Tibial nerve (tissue), 4 donors: Measurements from ENCODE around the gene MCRS1.

Experiments used
- EP300 ChIP-seq, 2 donors: sonication (generic); formaldehyde crosslinking; IDR thresholded peaks; one replicate each; pipeline ENCODE4 v1.6.1; 2017; ENCODE audit warnings: antibody characterized with exemption in 2 of 2, mild to moderate bottlenecking in 1 of 2
- POLR2A ChIP-seq, 2 donors: fragments of 450-650 bp; IDR thresholded peaks; one replicate each; pipeline ENCODE4 v1.6.1; 2017; ENCODE audit warnings: antibody characterized with exemption in 2 of 2, mild to moderate bottlenecking in 2 of 2, moderate library complexity in 2 of 2
- TF ChIP-seq, protein P1 (sequence below), 5 experiments: fragments of 200-600 bp in 3 of 5; fragments of 450-650 bp in 2 of 5; sonication (generic) in 3 of 5; IDR thresholded peaks; one replicate each; pipeline ENCODE4 v1.5.1; 2016 to 2019; ENCODE audit warnings: antibody characterized with exemption in 5 of 5, mild to moderate bottlenecking in 3 of 5, moderate library complexity in 2 of 5

DNA sequence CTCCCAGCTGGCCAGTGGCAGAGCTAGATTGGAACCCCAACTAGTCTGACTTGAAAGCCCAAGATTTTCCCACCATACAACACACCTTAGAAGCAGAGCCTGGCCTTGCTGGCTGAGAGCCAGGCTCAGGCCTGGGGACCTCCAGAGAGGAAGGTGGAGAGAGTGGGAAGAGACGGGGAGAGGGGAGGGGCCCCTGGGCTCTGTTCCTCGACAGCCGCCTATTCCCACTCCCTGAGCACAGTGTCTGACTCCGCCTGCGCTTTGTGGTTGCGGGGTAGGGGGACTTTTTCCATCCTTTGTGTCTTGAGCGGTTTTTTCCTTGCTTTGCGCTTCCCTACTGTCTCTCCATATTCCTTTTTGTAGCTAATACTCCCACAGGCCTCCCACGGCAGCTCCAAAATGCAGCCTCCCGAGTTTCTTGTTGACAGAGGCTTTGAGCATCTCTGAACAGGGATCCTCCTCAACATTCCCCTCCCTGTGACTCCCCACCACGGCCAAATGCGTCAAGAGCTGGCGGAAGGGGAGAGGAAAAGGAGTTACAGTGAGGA, 33.1 kb downstream of the MCRS1 start:
- TF ChIP-seq, protein P1, sequence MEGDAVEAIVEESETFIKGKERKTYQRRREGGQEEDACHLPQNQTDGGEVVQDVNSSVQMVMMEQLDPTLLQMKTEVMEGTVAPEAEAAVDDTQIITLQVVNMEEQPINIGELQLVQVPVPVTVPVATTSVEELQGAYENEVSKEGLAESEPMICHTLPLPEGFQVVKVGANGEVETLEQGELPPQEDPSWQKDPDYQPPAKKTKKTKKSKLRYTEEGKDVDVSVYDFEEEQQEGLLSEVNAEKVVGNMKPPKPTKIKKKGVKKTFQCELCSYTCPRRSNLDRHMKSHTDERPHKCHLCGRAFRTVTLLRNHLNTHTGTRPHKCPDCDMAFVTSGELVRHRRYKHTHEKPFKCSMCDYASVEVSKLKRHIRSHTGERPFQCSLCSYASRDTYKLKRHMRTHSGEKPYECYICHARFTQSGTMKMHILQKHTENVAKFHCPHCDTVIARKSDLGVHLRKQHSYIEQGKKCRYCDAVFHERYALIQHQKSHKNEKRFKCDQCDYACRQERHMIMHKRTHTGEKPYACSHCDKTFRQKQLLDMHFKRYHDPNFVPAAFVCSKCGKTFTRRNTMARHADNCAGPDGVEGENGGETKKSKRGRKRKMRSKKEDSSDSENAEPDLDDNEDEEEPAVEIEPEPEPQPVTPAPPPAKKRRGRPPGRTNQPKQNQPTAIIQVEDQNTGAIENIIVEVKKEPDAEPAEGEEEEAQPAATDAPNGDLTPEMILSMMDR (IDR thresholded peaks at IDR 0.05) = no peak
- no peak for TF ChIP-seq POLR2A (IDR thresholded peaks at IDR 0.05)
- TF ChIP-seq EP300 (IDR thresholded peaks at IDR 0.05) = no peak
